Skeletal muscle satellite cell (primary cell): ENCODE data around the gene SSBP3.

Source experiments
- H3K27me3 ChIP-seq: 2 replicates; pipeline ENCODE4 v1.7.0; 2013; ENCODE audit warnings: low read length; ENCODE audit not compliant: control insufficient read depth, insufficient read depth
- H3K36me3 ChIP-seq: 2 replicates; pipeline ENCODE4 v1.7.0; 2013; ENCODE audit warnings: mild to moderate bottlenecking, control low read depth, low read length; ENCODE audit not compliant: insufficient read depth
- H3K4me1 ChIP-seq: 2 replicates; pipeline ENCODE4 v1.7.0; 2013; ENCODE audit warnings: low read length; ENCODE audit not compliant: control insufficient read depth, insufficient read depth
- H3K4me2 ChIP-seq: 2 replicates; pipeline ENCODE4 v1.7.0; 2013; ENCODE audit warnings: mild to moderate bottlenecking, low read length
- H3K4me3 ChIP-seq: 2 replicates; pipeline ENCODE4 v1.7.0; 2013; ENCODE audit warnings: low read length
- H3K9ac ChIP-seq: 2 replicates; pipeline ENCODE4 v1.7.0; 2013; ENCODE audit warnings: mild to moderate bottlenecking, low read depth, low read length, moderate library complexity
- H3K9me3 ChIP-seq: replicated peaks from 2 replicates; pipeline ENCODE4 v1.7.0; 2013; ENCODE audit warnings: mild to moderate bottlenecking, control low read depth, low read length

The SSBP3 gene

DNA sequence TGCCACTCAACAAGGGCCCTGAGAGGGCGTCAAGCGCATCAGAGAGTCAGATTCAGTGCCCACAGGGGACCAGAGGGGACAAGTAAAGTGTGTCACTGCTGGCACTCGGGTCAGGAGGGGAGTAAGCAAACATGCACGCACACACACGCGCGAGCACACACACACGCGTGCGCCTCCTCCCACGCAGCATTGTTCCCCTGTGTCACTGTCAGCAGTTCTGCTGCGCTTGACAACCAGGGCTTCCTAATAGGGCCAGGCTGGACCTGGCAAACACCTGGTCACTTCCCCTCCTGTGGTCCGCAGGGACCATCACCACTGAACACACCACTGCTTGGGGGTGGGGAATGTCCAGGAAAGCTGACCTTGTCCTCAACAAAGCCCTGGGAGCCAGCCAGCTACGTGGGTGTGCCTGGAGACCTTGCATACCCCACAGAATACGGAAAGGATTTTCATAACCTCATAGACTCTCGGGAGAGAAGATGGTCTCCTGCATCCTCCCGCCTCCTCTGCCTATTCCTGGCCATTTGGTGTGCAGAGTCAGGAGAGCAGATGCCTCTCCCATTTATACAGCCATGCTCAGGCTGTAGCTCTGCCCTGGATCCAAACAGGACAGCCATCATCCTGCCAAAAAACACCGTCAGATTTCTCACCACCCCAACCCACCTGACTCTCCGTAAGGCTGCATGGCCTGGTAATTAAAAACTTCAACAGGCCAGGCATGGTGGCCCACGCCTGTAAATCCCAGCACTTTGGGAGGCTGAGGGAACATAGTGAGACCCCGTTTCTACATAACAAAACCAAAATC, 73.2 kb downstream of the SSBP3 start:
- H3K27me3 ChIP-seq = no peaks in the 10 kb centered on the region
- peaks cover 3% of the 10 kb centered on the region for H3K36me3 ChIP-seq
- no peaks in the 10 kb centered on the region for H3K9me3 ChIP-seq
- no peak overlapping the region for H3K9ac ChIP-seq
- peaks cover 39% of the 10 kb centered on the region for H3K4me1 ChIP-seq
- no peak overlapping the region for H3K4me3 ChIP-seq
- H3K4me2 ChIP-seq = no peak overlapping the region

GRCh38 chr1:54331843-54332463, 74.2 kb downstream of the SSBP3 start:
- H3K4me2 ChIP-seq = no peak overlapping the region
- no peaks in the 10 kb centered on the region for H3K9me3 ChIP-seq
- H3K9ac ChIP-seq = no peak overlapping the region
- peaks cover 3% of the 10 kb centered on the region for H3K36me3 ChIP-seq
- H3K4me3 ChIP-seq = no peak overlapping the region
- no peaks in the 10 kb centered on the region for H3K27me3 ChIP-seq
- peaks cover 48% of the 10 kb centered on the region for H3K4me1 ChIP-seq

- H3K36me3 ChIP-seq = peaks cover 3% of the 10 kb centered on the region
- H3K4me1 ChIP-seq = peaks cover 45% of the 10 kb centered on the region
- H3K9ac ChIP-seq = no peak overlapping the region
- H3K9me3 ChIP-seq = no peaks in the 10 kb centered on the region
- no peak overlapping the region for H3K4me2 ChIP-seq
- no peak overlapping the region for H3K4me3 ChIP-seq
- no peaks in the 10 kb centered on the region for H3K27me3 ChIP-seq
Observed at GRCh38 chr1:54331091-54331772, 75.0 kb downstream of the SSBP3 start.

GRCh38 chr1:54329312-54330003, 76.7 kb downstream of the SSBP3 start:
- peaks cover 3% of the 10 kb centered on the region for H3K36me3 ChIP-seq
- peaks cover 28% of the 10 kb centered on the region for H3K4me1 ChIP-seq
- no peaks in the 10 kb centered on the region for H3K27me3 ChIP-seq
- no peak overlapping the region for H3K4me2 ChIP-seq
- no peak overlapping the region for H3K4me3 ChIP-seq
- no peaks in the 10 kb centered on the region for H3K9me3 ChIP-seq
- no peak overlapping the region for H3K9ac ChIP-seq

DNA sequence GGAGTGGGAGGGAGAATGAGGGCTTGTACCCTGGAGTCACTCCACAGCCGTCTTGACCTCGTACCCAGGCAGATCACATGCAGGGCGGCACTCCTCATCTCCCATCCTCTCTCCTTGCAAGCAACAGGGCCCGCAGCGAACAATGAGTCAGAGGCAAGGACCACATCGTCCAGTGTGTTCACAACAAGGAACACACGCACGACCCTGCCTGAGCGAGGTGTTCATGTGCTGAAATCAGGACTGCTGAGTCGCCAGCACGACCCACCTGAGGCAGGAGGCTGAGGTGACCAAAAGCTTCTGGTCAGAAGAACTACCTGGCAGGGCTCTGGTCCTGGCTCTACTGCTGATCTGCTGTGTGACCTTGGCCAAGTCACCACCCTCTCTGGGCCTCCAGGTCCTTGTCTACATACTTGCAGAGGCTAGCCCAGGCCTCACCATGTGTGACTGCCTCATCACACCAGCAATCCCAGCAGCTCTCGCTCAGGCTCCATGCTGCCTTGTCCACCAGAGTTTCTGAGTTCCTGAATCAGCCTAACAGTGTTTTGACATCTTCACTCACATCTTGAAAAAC, 78.0 kb downstream of the SSBP3 start:
- Histone ChIP-seq H3K27me3 (no peaks in the 10 kb centered on the region), H3K4me1 (peaks cover 30% of the 10 kb centered on the region), H3K4me3 (no peak overlapping the region), H3K4me2 (no peak overlapping the region), H3K36me3 (peaks cover 3% of the 10 kb centered on the region), H3K9ac (no peak overlapping the region), H3K9me3 (no peaks in the 10 kb centered on the region)

GRCh38 chr1:54327386-54328065, 78.7 kb downstream of the SSBP3 start:
- Histone ChIP-seq H3K4me1 (peaks cover 30% of the 10 kb centered on the region), H3K4me2 (no peak overlapping the region), H3K36me3 (peaks cover 3% of the 10 kb centered on the region), H3K27me3 (no peaks in the 10 kb centered on the region), H3K9ac (no peak overlapping the region), H3K4me3 (no peak overlapping the region), H3K9me3 (no peaks in the 10 kb centered on the region)

DNA sequence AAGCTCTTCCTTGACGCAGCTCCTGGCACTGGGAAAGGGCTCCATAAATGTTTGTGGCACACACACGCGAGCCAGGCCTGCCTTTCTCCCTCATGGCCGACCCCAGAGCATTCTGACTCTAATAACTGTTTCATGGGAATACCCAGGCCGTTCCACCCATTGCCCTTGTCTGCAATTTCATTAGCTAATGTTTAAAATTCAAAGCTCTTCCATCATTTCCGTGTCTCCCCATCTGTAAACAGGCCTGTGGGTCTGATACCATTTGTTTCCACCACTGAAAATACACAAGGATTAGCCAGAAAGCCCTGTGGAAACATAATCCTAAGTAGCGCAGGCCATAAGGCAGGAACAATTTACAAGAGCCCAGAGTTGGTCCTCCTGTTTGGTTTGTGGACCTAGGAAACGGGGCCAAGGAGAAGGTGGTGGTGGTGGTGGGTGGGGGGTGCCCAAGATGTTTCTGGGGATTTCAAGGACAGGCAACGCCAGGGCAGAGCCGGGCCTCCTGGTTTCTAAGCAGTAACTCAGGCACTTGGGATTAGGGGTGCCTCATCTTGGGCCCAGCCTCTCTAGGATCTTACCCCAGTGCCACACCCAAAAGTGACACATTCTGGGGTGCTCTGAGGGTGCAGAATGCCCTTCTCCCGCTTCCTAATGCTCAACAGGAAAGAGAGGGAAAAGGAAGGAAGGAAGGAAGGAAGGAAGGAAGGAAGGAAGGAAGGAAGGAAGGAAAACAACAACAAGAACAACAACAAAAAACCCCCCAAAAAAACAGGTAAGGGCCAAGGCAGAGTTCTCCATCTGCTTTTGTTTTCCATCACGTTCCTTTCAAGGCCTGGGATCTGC, 79.4 kb downstream of the SSBP3 start:
- Histone ChIP-seq H3K9me3 (no peaks in the 10 kb centered on the region), H3K4me3 (no peak overlapping the region), H3K4me1 (peaks cover 24% of the 10 kb centered on the region), H3K27me3 (no peaks in the 10 kb centered on the region), H3K4me2 (no peak overlapping the region), H3K36me3 (peaks cover 3% of the 10 kb centered on the region), H3K9ac (no peak overlapping the region)

- Histone ChIP-seq H3K4me2 (no peak overlapping the region), H3K36me3 (peaks cover 3% of the 10 kb centered on the region), H3K4me1 (peaks cover 18% of the 10 kb centered on the region), H3K9me3 (no peaks in the 10 kb centered on the region), H3K4me3 (no peak overlapping the region), H3K27me3 (no peaks in the 10 kb centered on the region), H3K9ac (no peak overlapping the region)
Observed at GRCh38 chr1:54325703-54326461, 80.3 kb downstream of the SSBP3 start.

GRCh38 chr1:54325284-54325683, 80.9 kb downstream of the SSBP3 start:
- H3K9ac ChIP-seq = no peak overlapping the region
- H3K9me3 ChIP-seq = no peaks in the 10 kb centered on the region
- H3K4me1 ChIP-seq = peaks cover 18% of the 10 kb centered on the region
- no peaks in the 10 kb centered on the region for H3K27me3 ChIP-seq
- no peak overlapping the region for H3K4me2 ChIP-seq
- H3K36me3 ChIP-seq = peaks cover 3% of the 10 kb centered on the region
- H3K4me3 ChIP-seq = no peak overlapping the region
